GM12801 (cell line): ENCODE data around the gene FBXO4.

Experiments
- TF ChIP-seq, protein P1 (sequence below): IDR thresholded peaks from one replicate; pipeline ENCODE4 v1.5.1; 2011; ENCODE audit warnings: control low read depth; ENCODE audit not compliant: insufficient read length; ENCODE audit errors: extremely low read depth

Gene FBXO4

DNA sequence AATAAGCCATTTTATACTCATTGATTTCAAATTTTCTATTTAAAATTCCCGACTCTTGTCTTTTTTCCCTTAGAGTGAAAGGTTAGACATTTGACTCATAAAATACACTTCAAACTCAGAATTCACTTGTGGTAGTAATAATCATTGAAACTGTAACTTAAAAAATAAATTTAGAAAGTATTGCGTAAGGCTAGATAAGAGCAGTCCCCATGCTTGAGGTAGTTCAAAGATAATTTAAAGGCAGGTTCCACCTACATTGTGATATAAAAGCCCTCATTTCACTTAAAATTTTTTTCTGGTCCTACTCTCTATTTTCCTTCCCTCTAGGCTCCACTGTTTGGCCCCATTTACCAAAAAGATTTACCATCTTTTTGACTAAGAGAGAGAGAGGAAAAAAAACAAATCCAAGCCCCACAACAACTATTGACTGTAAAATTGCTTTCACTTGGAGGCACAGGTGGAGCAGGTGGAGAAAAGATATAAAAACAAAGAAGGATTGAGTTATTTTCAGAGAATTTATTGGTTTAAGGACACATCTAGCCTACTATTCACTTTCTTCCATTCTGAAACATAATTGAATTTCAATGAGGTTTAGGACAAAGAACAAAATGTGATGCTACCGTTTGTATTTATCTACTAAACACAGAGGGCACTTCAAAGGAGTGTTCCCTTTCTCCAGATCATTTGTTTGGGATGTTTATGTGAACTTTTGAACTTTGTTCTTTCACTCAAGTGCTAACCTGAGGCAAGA, 61.0 kb downstream of the FBXO4 start:
- TF ChIP-seq, protein P1, sequence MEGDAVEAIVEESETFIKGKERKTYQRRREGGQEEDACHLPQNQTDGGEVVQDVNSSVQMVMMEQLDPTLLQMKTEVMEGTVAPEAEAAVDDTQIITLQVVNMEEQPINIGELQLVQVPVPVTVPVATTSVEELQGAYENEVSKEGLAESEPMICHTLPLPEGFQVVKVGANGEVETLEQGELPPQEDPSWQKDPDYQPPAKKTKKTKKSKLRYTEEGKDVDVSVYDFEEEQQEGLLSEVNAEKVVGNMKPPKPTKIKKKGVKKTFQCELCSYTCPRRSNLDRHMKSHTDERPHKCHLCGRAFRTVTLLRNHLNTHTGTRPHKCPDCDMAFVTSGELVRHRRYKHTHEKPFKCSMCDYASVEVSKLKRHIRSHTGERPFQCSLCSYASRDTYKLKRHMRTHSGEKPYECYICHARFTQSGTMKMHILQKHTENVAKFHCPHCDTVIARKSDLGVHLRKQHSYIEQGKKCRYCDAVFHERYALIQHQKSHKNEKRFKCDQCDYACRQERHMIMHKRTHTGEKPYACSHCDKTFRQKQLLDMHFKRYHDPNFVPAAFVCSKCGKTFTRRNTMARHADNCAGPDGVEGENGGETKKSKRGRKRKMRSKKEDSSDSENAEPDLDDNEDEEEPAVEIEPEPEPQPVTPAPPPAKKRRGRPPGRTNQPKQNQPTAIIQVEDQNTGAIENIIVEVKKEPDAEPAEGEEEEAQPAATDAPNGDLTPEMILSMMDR = no peak
